CD4-positive, alpha-beta T cell treated with Interleukin-15 for 1 hour (primary cell): ENCODE data around the gene IL22RA1.
A peak's percentile ranks its signal among the peaks of the same experiment; 100 is the strongest.

Experiments
- DNase-seq: peaks from one replicate; pipeline ENCODE4 v3.0.0-alpha.2; 2020

IL22RA1 gene

GRCh38 chr1:24070821-24071393 lies 72.0 kb downstream of the IL22RA1 start:
- peak; percentile 60 for DNase-seq

- no peak for DNase-seq
Observed at GRCh38 chr1:24069817-24070216, 73.1 kb downstream of the IL22RA1 start.
